NK-92 treated with Interleukin-12 subunit alpha and Interleukin-12 subunit beta, amount 100 ng/mL, for 24 hours (cell line): Measurements from ENCODE around the gene RNF225.
"Not testable (repeated sequence)": the region's sequence is repeated elsewhere in the genome, so short reads cannot be mapped to it uniquely, and the experiment has no call there.

ENCODE experiments used
- DNase-seq: peaks from one replicate; lab custom pipeline; 2025; lab: John Stamatoyannopoulos, UW

Gene RNF225

GRCh38 chr19:58362272-58362994 is 33.0 kb upstream of the RNF225 start, which contains the start of gene ZNF497:
ZNF497 (minus strand) TSS chr19:58362751; CDS start chr19:58357635, 5,116 bp downstream.
- DNase-seq = peak; percentile 92

GRCh38 chr19:58364146-58364545 is 31.3 kb upstream of the RNF225 start:
- DNase-seq = no peak

GRCh38 chr19:58366585-58367430 is 28.6 kb upstream of the RNF225 start:
- DNase-seq = no peak

- no peak for DNase-seq
These were observed 27.6 kb upstream of the RNF225 start for GRCh38 chr19:58367698-58368454.

- DNase-seq = no peak
These were observed 26.7 kb upstream of the RNF225 start for GRCh38 chr19:58368561-58369360.

- DNase-seq = no peak
These were observed 22.9 kb upstream of the RNF225 start for GRCh38 chr19:58372311-58373133.

- DNase-seq = no peak
These were observed 21.3 kb upstream of the RNF225 start for GRCh38 chr19:58374200-58374599.

- DNase-seq = not testable (repeated sequence)
These were observed 18.7 kb upstream of the RNF225 start for GRCh38 chr19:58376724-58377123.

GRCh38 chr19:58379246-58379645 is 16.2 kb upstream of the RNF225 start:
- no peak for DNase-seq

GRCh38 chr19:58380037-58380661 is 15.3 kb upstream of the RNF225 start:
- DNase-seq = no peak

- DNase-seq = peak; percentile 99
These were observed 14.6 kb upstream of the RNF225 start, which contains the start of gene ZNF837 for GRCh38 chr19:58380662-58381459. ZNF837 (minus strand) TSS chr19:58381030; CDS start chr19:58369332, 11,698 bp downstream.

GRCh38 chr19:58381460-58382212 is 13.8 kb upstream of the RNF225 start:
- DNase-seq = no peak

- DNase-seq = no peak
These were observed 12.4 kb upstream of the RNF225 start for GRCh38 chr19:58382997-58383603.

- no peak for DNase-seq
These were observed 10.1 kb upstream of the RNF225 start for GRCh38 chr19:58385313-58385890.

GRCh38 chr19:58385891-58386575 is 9.4 kb upstream of the RNF225 start:
- DNase-seq = no peak

GRCh38 chr19:58386576-58387337 is 8.7 kb upstream of the RNF225 start, which contains the start of gene RPS5:
RPS5 (plus strand) TSS chr19:58387269; CDS start chr19:58388138, 869 bp downstream.
- DNase-seq = peak; percentile 93
